Endothelial cell of umbilical vein (primary cell): ENCODE data around the gene DRC7.

Experiments
- CTCF ChIP-seq, 2 donors: IDR thresholded peaks; 1 replicate in 1 of 2; 2 replicates in 1 of 2; pipeline ENCODE4 v1.5.1; 2011; ENCODE audit warnings: low read length in 2 of 2, mild to moderate bottlenecking in 2 of 2, moderate library complexity in 2 of 2, control low read depth in 1 of 2, inconsistent platforms in 1 of 2, low read depth in 1 of 2; ENCODE audit not compliant: insufficient read depth in 1 of 2; ENCODE audit errors: extremely low read depth in 1 of 2
- EZH2 ChIP-seq: IDR thresholded peaks from 2 replicates; pipeline ENCODE4 v1.6.1; 2012; ENCODE audit warnings: borderline replicate concordance, low read depth, mild to moderate bottlenecking, moderate library complexity, low read length, inconsistent platforms; ENCODE audit not compliant: severe bottlenecking
- GATA2 ChIP-seq: IDR thresholded peaks from 2 replicates; pipeline ENCODE4 v1.7.0; 2011; ENCODE audit warnings: low read depth, mild to moderate bottlenecking, moderate library complexity, mixed read lengths, low read length; ENCODE audit not compliant: insufficient read length, insufficient read depth
- JUN ChIP-seq: IDR thresholded peaks from 2 replicates; pipeline ENCODE4 v1.6.1; 2011; ENCODE audit warnings: borderline replicate concordance, low read depth; ENCODE audit not compliant: insufficient read length, insufficient read depth
- MAX ChIP-seq: IDR thresholded peaks from 2 replicates; pipeline ENCODE4 v1.6.1; 2011; ENCODE audit not compliant: insufficient read depth, insufficient read length
- MYC ChIP-seq: IDR thresholded peaks from one replicate; pipeline ENCODE4 v1.6.1; 2011; ENCODE audit warnings: mild to moderate bottlenecking, low read depth, low read length
- POLR2A ChIP-seq: IDR thresholded peaks from 2 replicates; pipeline ENCODE4 v1.6.1; 2012; ENCODE audit warnings: low read depth, mild to moderate bottlenecking, control low read depth, low read length
- POLR2AphosphoS5 ChIP-seq: IDR thresholded peaks from 2 replicates; pipeline ENCODE4 v1.6.1; 2012; ENCODE audit warnings: low read depth, mild to moderate bottlenecking, control low read depth, low read length, moderate library complexity; ENCODE audit not compliant: insufficient read depth

- TF ChIP-seq CTCF (IDR thresholded peaks at IDR 0.05; ENCODE audit: extremely low read depth in 1 of 2, insufficient read depth in 1 of 2, low read depth in 1 of 2, low read length in 2 of 2), result no peak
- TF ChIP-seq EZH2, result no peak
- TF ChIP-seq MYC, result no peak
- TF ChIP-seq POLR2AphosphoS5, result no peak
- TF ChIP-seq POLR2A, result no peak
- no peak for TF ChIP-seq MAX
- no peak for TF ChIP-seq JUN
- TF ChIP-seq GATA2, result no peak
Measured at GRCh38 chr16:57711346-57711745, 16.7 kb downstream of the DRC7 start.
